Gastroesophageal sphincter (tissue), 3 donors: ENCODE results near the gene TMIGD1.

Experiments used
- EP300 ChIP-seq: sonication (generic); formaldehyde crosslinking; IDR thresholded peaks from one replicate; pipeline ENCODE4 v1.6.1; 2017; ENCODE audit warnings: antibody characterized with exemption, mild to moderate bottlenecking
- POLR2A ChIP-seq, 2 donors: fragments of 450-650 bp; IDR thresholded peaks; one replicate each; pipeline ENCODE4 v1.6.1; 2017; ENCODE audit warnings: antibody characterized with exemption in 2 of 2, mild to moderate bottlenecking in 2 of 2, moderate library complexity in 1 of 2
- TF ChIP-seq, protein P1 (sequence below), 4 experiments: fragments of 200-600 bp in 2 of 4; fragments of 450-650 bp in 2 of 4; sonication (generic) in 1 of 4; IDR thresholded peaks; one replicate each; pipeline ENCODE4 v1.5.1; 2017 to 2019; ENCODE audit warnings: antibody characterized with exemption in 4 of 4, mild to moderate bottlenecking in 2 of 4, moderate library complexity in 2 of 4

DNA sequence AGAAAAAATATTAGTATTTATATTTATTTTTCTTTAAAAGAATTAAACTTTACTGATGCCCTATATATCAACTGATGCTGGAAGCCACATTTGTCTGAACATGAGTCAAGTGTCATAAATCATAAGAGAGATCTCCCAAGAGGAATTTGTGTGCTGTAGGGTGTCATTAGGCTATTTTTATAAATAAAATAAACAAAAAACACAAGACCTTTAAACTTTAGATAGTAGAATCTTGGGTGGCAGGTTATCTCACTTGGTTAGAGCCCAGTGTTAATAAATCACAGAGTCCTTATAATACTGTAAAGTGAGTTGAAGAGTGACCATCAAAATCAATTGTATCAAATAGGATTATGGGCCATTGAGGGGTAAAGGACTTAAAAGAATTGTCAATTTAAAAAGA lies 23.6 kb upstream of the TMIGD1 start:
- TF ChIP-seq POLR2A (IDR thresholded peaks at IDR 0.05) (no peak), EP300 (no peak)
- TF ChIP-seq, protein P1, sequence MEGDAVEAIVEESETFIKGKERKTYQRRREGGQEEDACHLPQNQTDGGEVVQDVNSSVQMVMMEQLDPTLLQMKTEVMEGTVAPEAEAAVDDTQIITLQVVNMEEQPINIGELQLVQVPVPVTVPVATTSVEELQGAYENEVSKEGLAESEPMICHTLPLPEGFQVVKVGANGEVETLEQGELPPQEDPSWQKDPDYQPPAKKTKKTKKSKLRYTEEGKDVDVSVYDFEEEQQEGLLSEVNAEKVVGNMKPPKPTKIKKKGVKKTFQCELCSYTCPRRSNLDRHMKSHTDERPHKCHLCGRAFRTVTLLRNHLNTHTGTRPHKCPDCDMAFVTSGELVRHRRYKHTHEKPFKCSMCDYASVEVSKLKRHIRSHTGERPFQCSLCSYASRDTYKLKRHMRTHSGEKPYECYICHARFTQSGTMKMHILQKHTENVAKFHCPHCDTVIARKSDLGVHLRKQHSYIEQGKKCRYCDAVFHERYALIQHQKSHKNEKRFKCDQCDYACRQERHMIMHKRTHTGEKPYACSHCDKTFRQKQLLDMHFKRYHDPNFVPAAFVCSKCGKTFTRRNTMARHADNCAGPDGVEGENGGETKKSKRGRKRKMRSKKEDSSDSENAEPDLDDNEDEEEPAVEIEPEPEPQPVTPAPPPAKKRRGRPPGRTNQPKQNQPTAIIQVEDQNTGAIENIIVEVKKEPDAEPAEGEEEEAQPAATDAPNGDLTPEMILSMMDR (IDR thresholded peaks at IDR 0.05): no peak
